GM21723 (cell line): ENCODE measurements around the gene SLX4.

Source experiments
- ATAC-seq: cut with Tn5 transposase; IDR thresholded peaks from one replicate; pipeline ENCODE4 v1.9.1; 2021; ENCODE audit warnings: mild to moderate bottlenecking, moderate library complexity; ENCODE audit not compliant: unreplicated experiment

The SLX4 gene

DNA sequence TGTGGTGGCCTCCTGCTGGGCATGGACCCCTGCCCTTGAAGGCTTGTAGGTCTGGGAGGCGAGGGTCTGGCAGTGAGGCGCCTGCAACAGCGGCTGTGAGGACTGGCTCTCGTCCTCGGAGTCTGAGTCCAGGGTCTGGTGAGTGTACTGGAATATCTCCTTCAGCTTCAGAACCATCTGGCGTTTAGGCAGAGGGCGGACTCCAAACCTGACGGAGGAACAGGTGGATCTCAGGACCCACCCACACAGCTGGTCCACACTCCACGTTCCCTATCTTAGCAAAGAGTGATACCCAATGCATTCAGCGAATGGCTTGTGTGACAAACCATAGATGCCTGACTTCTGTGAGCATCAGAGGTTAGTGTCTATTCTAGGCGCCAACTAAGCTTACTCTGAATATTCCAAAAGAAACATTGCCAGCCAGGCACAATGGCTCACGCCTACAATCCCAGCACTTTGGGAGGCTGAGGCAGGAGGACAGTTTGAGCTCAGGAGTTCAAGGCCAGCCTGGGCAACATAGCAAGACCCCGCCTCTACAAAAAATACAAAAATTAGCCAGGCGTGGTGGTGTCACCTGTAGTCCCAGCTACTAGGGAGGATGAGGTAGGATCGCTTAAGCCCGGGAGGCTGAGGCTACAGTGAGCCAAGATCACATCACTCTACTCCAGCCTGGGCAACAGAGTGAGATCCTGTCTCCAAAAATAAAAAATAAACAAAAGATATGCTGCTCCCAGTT is 27.9 kb downstream of the SLX4 start:
- no peak for ATAC-seq

DNA sequence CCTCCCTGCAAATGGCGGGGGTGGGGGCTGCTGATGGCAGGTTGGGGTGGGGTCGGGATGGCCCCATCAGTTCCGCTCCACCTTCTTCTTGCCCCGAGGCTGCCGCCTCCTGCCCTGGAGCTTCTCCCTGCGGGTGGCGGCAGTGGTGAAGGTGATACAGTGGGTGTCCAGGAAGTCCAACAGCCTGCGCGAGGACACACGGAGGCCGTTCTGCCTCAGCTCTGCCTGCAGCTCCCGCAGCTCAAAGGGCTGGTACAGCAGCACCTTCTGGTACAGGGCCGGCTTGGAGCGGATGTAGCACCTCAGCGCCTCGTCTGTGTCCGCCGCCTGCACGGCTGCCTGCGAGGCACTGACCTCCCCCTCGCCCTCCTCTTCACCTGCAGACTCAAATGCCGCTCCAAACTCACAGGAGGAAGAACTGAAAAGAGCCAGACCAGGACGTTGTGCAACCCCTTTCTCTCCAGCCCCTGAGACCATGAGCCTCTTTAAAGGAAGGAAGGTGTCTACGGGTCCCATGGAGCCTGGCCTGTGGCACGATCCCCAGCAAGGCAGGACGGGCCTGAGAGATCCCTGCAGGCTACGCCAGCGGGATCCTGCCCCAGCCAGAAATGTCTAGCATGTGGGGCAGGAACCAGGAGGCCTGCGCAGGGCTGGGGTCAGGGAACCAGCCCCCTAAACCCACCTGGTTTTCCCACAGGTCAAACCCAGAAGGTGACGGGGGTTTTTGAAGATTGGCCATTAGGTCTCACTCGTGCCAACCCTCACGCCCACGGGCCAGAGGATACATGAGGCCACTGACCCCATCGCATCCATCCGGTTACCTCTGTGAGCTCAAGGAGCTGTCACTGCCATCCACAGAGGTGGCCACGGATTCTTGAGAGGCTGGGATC is 28.9 kb downstream of the SLX4 start:
- ATAC-seq = no peak

DNA sequence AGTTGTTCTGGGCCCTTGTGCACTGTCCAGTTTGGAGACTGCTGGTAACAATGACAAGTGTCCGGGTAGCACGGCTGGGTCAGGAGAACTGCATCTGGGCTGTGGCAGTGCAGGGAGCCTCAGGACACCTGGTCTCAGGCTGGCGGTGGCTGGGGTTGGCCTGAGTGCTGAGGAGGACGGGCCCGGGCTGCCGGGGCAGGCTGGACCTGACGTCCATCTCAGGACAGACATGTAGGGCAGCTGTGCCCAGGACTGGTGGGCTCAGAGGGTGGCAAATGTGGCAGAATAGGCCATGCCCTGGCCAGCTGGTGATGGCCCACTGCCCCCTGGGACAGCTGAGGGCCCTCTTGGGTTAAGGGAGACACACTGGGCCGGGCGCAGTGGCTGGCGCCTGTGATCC is 30.0 kb downstream of the SLX4 start:
- ATAC-seq = no peak

DNA sequence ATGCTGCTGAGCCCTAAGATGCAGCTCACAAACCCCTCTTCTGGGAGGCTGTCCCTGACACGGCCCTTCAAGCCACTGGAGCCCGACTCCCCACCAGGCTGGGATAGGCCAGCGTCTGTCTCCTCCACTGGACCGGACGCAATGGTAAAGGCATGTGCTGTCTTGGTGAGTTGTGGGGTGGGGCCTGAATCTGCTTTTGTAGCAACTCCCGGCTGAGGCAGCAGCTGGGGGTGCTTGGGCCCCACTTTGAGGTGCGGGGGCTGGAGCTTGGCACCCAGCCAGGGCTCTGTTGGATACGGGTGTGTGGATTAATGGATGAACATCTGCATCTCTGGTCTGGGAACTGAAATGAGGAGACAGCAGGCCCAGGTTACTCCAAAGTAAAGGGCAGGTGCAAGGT is 30.7 kb downstream of the SLX4 start:
- no peak for ATAC-seq

DNA sequence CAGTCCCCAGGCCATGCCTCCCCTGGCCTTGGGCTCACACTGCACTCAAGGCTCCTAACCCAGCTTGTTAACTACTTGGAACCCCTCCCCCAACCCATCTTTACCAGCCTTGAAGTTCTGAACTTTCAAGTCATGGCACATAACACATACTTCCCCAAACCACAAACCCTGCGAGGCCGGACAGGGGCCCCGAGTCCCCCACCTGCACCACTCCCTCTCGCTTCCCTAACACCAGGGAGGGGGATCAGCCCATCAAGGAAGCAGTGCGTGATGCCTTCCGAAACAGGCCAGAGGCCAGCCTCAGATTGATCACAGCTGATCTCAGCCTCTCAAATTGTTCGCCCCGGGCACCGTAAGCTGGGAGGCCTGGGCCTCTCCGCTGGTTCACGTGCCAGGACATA is 31.2 kb downstream of the SLX4 start:
- no peak for ATAC-seq

DNA sequence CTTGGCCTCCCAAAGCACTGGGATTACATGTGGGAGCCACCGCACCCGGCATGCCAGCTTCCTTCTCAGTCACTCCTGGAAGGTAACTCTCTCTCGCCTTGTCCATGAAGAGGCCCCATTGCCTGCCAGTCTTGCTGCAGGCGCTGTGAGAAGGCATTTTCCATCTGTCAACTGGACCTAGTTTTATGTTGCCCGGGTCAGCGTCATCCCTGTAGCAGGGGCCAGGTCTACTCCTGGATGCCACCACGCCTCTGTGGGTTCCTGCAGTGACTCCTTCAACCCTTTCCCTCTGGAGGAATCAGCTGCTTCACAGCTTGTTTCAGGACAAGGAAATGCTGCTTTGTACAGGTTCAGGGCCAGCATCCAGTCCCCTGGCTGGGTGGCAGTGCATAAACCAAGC is 31.6 kb downstream of the SLX4 start:
- ATAC-seq = no peak

DNA sequence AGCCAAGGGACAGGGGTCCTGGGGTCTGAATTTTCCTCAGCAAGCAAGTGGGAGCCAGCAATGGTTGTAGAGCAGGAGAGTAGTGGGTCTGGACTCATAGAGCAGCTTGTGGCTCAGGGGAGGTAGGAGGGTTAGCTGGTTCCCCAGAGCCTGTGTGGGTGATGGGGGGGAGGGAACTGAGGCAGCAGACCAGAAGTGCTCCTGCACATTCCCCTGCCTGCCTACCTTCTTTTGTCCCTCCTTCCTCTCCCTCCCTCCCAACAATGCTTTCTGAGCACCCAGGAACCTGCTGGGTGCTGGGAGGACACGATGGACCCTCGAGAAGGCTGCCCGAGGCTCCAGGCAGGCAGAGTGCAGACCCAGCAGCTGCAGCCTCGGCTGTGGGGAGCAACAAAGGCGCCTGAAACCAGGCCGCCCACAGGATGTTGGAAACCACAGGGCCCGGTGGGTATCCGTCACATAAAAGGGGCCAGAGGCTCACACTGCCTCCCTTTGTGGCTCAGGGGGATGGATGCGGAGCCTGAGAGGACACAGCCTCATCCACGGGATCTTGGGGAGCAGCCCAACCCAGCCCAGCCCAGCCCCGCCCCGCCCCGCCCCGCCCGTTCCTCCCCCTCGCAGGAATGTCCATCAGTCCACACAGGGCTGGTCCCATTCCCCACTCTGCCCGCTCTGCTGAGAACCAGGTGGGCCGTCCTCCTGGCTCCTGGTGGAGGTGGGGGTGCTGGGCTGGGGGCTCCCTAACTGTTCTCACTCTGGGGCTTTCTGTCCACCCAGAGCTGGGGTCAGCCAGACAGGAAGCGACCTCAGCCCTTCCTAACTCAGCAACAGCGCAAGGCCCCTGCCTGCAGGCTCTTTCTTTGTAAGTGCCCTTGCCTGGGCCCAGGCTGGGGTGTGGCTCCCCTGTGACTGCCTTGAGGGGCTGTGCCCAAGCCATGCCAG is 32.5 kb downstream of the SLX4 start:
- peak; percentile 69 for ATAC-seq

DNA sequence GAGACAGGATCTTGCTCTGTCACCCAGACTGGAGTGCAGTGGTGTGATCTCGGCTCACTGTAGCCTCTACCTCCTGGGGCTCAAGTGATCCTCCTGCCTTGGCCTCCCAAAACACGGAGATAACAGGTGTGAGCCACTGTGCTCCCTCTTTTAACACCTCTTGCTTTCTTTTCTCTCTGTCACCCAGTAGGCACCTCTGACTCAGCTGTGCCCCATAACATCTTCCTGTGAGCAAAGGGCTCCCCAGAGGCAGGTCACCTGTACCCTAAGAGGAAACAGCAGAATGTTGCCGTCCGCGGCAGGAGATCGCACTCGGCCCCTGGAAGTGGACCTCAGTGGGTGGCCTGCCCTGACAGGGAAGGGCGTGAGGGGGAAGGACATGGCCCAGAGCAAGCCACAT is 33.3 kb downstream of the SLX4 start:
- no peak for ATAC-seq

DNA sequence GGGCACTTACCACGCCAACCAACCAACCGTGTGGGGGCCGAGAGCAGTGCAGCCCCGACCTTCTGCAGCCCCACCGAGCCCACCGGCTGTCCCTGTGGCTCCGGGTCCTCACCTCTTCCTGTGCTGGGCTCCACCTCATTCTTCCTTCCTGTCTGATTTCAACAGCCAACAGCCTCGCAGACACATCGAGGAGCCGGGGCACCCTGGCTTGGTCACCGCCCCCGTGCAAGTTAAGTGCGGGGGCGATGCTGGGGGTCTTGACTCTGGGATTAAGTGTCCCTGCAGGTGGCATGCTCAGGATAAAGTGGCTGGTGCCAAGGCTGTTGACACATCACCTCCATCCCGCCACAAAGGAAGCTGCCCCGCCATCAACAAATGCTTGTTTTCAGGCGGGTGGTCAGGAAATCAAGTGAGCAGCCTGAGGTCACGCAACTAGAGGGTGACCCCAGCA is 34.1 kb downstream of the SLX4 start, which contains the start of gene NLRC3:
Gene NLRC3, minus strand, starts transcription at position 102 of the 451 bp plus-strand sequence. CDS start 12,367 bp downstream, outside the sequence.
- ATAC-seq = peak; percentile 28

DNA sequence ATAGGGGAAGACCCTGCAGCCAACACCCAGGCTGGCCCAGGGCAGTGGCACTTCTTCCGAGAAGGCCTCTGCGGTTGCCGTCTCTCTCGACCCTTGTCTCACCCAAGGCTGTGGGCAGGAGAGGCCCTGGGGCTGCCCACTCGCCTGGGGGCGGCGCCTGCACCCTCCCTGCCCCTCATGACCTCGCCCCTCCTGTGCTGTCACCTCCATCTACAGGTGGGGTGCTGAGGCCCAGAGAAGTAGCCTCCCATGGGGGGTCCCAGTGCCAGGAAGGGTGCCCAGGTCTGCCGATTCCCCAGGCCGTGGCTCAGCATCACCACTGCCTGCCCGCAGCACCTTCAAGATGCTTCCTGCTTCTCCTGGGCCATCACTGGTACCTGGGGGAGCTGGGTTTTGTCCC is 35.2 kb downstream of the SLX4 start:
- no peak for ATAC-seq

DNA sequence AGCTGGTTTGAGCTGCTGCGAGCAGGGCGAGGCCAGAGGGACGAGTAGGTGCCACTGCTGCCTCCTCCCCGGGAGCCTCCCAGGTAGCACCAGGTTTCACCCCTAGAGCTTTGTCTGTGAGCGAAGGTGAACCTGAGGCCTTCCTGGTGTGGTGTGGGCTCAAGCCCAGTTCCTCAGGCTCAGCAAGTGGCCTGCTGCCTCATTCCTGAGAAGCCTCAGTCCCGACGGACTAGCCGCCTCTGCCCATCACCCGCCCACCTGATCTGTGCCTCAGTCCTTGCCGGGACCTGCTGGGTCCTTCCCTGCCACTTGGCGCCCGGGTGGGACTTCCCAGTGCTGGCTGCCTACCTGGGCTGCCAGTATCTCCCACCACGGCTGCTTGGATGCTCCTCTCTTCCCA is 35.9 kb downstream of the SLX4 start:
- no peak for ATAC-seq

DNA sequence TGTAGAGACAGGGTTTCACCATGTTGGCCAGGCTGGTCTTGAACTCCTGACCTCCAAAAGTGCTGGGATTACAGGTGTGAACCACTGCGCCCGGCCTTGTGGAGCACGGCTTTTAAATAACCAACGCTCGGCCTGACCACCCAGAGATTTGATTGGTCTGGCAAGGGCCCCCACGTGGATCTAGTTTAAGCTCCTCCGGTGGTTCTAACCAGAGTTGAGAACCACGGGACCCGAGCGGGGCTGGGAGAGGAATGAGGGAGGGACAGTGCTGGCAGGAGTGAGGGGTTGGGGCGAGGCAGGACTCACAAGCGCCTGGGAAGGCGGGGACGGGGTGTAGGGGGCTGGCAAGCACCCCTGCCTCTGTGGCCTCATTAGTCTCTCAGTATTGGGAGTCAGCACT is 37.2 kb downstream of the SLX4 start:
- no peak for ATAC-seq

DNA sequence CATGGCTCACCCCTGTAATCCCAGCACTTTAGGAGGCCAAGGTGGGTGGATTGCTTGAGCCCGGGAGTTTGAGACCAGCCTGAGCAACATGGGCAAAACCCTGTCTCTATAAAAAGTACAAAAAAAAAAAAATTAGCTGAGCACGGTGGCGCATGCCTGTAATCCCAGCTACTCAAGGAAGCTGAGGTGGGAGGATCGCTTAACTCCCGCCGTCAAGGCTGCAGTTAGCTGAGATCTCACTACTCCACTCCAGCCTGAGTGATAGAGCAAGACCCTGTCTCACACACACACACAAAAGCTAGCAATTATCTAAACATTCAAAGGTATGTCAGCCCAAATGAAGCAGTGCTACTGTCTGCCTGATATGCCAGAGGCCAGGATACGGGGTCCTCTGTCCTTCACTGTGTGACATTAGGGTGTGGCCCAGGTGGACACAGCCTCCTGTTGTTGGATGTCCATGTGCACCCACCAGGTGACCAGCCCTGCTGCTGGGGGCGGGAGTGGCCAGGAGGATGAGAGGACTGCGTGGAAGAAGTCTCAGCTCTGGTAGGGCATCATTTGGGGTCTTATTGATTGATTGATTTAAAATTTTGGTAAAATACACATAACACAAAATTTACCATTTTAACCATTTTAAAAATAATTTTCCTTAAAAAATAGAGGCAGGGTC is 38.1 kb downstream of the SLX4 start:
- no peak for ATAC-seq

DNA sequence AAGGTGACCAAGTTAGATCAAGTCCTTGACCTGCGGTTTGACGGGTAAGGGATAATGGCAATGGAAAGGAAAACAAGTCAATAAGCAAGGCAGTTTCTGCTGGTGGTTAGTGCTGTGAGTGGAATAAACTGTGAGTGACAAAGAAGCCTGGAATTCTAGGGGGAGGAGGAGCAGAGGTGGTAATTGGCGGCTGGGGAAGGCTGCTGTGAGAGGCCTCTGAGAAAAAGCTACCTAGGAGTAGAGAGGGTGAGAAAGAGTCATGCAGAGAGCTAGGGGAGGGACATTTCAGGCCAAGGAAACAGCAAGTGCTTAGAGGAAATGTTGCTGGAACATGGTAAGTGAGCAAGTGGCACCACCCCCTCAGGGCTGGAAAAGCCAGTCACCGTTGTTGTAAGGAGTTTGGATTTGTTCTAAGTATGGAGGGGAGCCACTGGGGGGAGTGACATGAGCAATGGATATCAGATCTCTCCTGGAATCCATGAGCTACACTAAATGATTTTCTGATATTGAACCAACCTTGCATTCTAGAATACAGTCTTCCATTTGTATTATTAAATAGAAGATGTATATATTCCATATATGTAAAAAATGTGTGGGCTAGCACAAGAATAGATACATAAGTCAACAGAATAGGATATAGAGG is 40.9 kb downstream of the SLX4 start:
- no peak for ATAC-seq

DNA sequence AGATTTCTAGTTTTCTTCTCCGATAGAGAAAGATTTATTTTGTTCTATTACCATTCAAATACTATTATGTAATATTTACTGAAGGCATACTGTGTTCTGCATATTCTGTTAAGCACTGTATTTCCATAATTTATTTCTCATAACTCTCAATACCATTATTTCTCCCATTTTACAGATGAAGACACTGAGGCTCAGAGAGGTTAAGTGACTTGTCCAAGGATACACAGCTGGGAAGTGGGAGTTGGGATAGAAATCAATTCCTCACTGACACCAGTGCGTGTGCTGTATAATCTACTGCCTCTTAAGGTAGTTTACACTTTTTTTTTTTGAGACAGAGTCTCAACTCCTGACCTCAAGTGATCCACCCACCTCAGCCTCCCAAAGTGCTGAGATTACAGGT is 41.6 kb downstream of the SLX4 start:
- ATAC-seq = no peak

DNA sequence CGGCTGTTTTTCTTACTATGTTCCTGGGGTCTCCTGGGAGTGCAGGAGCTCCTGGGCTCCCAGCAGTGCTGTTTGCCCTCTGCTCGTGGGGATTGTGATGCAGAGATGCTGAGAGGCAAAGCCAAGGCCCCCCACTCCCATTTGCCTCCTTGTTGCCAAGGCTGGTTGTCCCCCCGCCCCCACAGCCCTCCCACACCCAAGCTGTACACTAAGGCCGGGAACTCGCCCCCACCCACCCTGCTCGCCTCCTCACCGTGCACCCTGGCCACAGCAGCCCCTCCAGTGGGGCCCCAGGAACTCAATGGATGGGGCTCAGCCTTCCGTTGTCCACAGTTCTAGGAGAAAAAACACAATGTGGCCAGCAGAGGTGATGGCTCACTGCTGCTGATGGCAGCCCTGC is 44.4 kb downstream of the SLX4 start:
- no peak for ATAC-seq

DNA sequence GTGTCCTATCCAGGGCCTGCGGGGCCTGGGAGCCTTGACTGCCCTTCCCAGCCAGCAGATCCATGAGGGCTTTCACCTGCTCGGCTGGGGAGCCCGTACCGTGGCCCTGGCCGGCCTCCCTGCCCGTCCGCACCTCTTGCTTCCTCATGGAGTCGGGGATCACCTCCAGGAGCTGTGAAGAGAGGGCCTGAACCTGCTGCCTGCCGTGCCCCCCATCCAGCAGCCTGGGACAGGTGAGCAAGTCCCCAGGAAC is 46.6 kb downstream of the SLX4 start:
- ATAC-seq = no peak

DNA sequence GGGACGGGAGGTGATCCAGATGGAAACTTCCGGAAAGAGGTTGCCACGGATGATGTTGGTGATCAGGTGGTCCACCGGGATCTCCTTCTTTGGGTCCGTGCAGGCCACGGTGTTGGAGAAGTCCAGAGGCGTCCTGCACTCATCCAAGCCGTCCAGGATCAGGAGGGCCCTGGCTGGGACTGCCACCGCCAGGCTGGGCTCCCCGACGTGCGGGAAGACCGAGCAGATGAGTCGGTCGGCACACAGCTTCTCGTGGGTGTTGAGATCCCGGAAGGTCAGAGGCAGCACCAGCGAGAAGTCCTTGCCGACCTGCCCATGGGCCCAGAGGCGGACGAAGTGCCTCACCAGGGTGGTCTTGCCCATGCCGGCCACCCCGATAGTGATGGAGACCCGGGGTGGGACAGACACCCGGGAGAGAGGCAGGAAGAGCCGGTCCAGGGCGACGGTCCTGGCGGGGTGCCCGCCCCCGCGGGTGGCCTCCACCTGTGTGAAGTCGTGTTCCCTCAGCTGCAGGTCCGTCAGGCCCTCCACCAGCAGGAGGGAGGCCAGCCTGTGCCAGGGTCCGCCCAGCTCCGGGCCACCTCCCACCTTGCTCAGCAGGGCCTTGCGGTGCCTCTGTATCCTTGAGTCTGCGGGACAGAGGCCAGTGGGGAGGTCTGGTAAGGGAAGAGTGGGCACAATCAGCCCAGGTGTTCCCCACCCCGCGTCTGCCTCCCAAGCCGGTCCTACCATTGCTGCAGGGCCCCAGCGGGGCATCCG is 47.1 kb downstream of the SLX4 start:
- no peak for ATAC-seq

DNA sequence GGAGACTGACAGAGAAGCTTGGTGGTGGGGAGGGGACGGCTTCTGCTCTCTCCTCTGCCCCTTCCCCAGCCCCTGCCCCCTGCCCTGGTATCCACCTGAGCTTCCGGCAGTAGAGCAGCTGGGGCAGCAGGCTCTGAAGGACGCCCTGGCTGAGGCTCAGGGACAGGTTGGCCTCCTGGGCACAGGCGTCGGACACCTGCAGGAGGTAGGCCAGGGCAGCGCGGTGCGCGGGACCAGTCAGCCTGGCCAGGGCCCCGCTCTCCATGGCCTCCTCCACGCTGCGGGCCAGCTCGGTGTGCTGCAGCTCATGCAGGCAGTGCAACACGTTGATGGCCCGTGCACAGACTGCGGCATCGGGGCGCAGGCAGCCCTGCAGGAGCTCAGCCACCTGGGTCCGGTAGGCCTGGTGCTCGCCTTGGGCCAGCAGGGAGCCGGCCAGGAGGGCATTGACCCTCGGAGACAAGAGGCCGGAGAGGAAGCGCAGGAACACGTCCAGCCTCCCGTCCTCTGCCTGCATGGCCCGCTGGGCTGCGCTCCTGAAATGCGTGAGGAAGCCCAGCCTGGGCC is 48.4 kb downstream of the SLX4 start:
- ATAC-seq = no peak
